HepG2 (cell line): ENCODE data around the gene RIPOR3. TPM values are rescaled to one million over a fixed set of nuclear protein-coding genes. Genes with fewer than 3 reads are reported as not detected.

ENCODE experiments used
- ATAD3A ChIP-seq: sonication (generic); formaldehyde crosslinking; IDR thresholded peaks from 2 replicates; pipeline ENCODE4 v1.4.0; 2020; ENCODE audit warnings: missing genetic modification reagents
- FOXP1 ChIP-seq, 2 experiments: fragments of 450-650 bp in 1 of 2; IDR thresholded peaks; 2 replicates each; pipeline ENCODE4 v1.6.1; 2017 to 2018; ENCODE audit warnings: antibody characterized with exemption in 1 of 2
- GABPB1 ChIP-seq: IDR thresholded peaks from 2 replicates; pipeline ENCODE4 v1.6.1; 2016; ENCODE audit warnings: mild to moderate bottlenecking, missing genetic modification reagents, moderate library complexity, missing compliant biosample characterization
- IKZF4 ChIP-seq: sonication (generic); formaldehyde crosslinking; IDR thresholded peaks from 2 replicates; pipeline ENCODE4 v1.5.1; 2020; ENCODE audit warnings: borderline replicate concordance, mild to moderate bottlenecking, low read depth, missing genetic modification reagents; ENCODE audit errors: not compliant biosample characterization
- JDP2 ChIP-seq: sonication (generic); formaldehyde crosslinking; IDR thresholded peaks from 2 replicates; pipeline ENCODE4 v1.8.1; 2022; ENCODE audit warnings: missing genetic modification reagents, borderline replicate concordance
- KLF6 ChIP-seq: IDR thresholded peaks from 2 replicates; pipeline ENCODE4 v1.8.0; 2016; ENCODE audit warnings: missing biosample characterization, missing genetic modification reagents
- KMT2A ChIP-seq: sonication (generic); formaldehyde crosslinking; IDR thresholded peaks from 2 replicates; pipeline ENCODE4 v1.4.0; 2020; ENCODE audit warnings: missing genetic modification reagents
- LCORL ChIP-seq, 2 experiments: fragments of 450-650 bp in 1 of 2; sonication (generic) in 1 of 2; formaldehyde crosslinking in 1 of 2; IDR thresholded peaks; 2 replicates each; pipeline versions ENCODE4 v1.5.0 to v1.6.1; 2017 to 2020; ENCODE audit warnings: antibody characterized with exemption in 1 of 2, missing genetic modification reagents in 1 of 2
- MIER3 ChIP-seq: IDR thresholded peaks from 2 replicates; pipeline ENCODE4 v1.6.1; 2016; ENCODE audit warnings: missing compliant biosample characterization, borderline replicate concordance
- MYC ChIP-seq: sonication (generic); formaldehyde crosslinking; IDR thresholded peaks from 2 replicates; pipeline ENCODE4 v1.9.0; 2021; ENCODE audit warnings: missing genetic modification reagents, borderline replicate concordance
- SMAD1 ChIP-seq: sonication (generic); formaldehyde crosslinking; IDR thresholded peaks from 2 replicates; pipeline ENCODE4 v1.4.0; 2020; ENCODE audit warnings: missing genetic modification reagents, low read depth, mild to moderate bottlenecking, borderline replicate concordance
- ZNF468 ChIP-seq: sonication (generic); formaldehyde crosslinking; IDR thresholded peaks from 2 replicates; pipeline ENCODE4 v1.8.0; 2022; ENCODE audit warnings: mild to moderate bottlenecking, moderate library complexity, missing genetic modification reagents
- polyA plus RNA-seq, 8 experiments: library from polyadenylated mRNA; depleted of rRNA in 3 of 8; stranded (reverse) in 7 of 8; unstranded in 1 of 8; fragments of >200 nt; fragmentation: Illumina TruSeq in 4 of 8; extraction: Trizol in 4 of 8; gene quantifications; 2 replicates each; pipeline versions ENCODE4 v1.2.1 to v1.2.3, GENCODE V29; 2011 to 2016; ENCODE audit warnings: low read depth in 4 of 8, missing spikeins in 1 of 8, mixed read lengths in 1 of 8; ENCODE audit not compliant: insufficient read depth in 1 of 8
- total RNA-seq, 5 experiments: library from RNA; depleted of rRNA; stranded (reverse); fragments of >200 nt; fragmentation: Illumina TruSeq; extraction: Trizol; gene quantifications; 2 replicates each; pipeline ENCODE4 v1.2.3, GENCODE V29; 2016; ENCODE audit warnings: low read depth in 1 of 5
- TF ChIP-seq, protein P1 (sequence below), 2 experiments: sonication (generic) in 1 of 2; formaldehyde crosslinking in 1 of 2; IDR thresholded peaks; 2 replicates each; pipeline versions ENCODE4 v1.6.1 to v1.9.0; 2014 to 2022; ENCODE audit warnings: antibody characterized with exemption in 1 of 2, borderline replicate concordance in 1 of 2, inconsistent platforms in 1 of 2, low read depth in 1 of 2, missing genetic modification reagents in 1 of 2
- TF ChIP-seq, protein P2 (sequence below): sonication (generic); formaldehyde crosslinking; IDR thresholded peaks from 2 replicates; pipeline ENCODE4 v1.5.1; 2020; ENCODE audit warnings: mild to moderate bottlenecking, missing genetic modification reagents, borderline replicate concordance
- TF ChIP-seq, protein P3 (sequence below): sonication (generic); formaldehyde crosslinking; conservative IDR thresholded peaks from 2 replicates; pipeline ENCODE4 v1.4.0; 2020; ENCODE audit warnings: missing genetic modification reagents

Gene RIPOR3
- total and polyA plus RNA-seq, 2 of the 13 experiments (the other 11 are each of a cell fraction or from before 2014, with no cell fraction given) = 0.18 TPM; not detected in 1

DNA sequence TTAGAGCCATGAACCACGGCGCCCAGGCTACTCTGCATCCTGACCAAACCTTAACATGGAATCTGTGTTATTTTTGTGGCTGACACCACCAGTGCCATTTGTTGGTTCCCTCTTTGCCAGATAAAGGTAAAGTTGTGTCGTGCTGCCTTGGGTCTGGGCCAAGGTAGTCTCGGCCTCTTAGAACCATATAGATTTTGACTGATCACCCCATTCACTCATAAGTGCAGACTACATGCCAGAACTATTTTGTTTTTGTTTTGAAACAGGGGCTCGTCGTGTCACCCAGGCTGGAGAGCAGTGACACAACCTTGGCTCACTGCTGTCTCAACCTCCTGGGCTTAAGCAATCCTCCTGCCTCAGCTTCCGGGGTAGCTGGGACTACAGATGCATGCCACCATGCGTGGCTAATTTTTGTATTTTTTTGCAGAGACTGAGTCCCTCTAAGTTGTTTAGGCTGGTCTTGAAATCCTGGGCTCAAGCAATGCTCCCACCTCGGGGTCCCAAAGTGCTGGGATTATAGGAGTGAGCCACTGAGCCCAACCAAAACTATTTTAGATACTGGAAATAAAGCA lies 19.2 kb upstream of the RIPOR3 start (continued):
- TF ChIP-seq, protein P1, sequence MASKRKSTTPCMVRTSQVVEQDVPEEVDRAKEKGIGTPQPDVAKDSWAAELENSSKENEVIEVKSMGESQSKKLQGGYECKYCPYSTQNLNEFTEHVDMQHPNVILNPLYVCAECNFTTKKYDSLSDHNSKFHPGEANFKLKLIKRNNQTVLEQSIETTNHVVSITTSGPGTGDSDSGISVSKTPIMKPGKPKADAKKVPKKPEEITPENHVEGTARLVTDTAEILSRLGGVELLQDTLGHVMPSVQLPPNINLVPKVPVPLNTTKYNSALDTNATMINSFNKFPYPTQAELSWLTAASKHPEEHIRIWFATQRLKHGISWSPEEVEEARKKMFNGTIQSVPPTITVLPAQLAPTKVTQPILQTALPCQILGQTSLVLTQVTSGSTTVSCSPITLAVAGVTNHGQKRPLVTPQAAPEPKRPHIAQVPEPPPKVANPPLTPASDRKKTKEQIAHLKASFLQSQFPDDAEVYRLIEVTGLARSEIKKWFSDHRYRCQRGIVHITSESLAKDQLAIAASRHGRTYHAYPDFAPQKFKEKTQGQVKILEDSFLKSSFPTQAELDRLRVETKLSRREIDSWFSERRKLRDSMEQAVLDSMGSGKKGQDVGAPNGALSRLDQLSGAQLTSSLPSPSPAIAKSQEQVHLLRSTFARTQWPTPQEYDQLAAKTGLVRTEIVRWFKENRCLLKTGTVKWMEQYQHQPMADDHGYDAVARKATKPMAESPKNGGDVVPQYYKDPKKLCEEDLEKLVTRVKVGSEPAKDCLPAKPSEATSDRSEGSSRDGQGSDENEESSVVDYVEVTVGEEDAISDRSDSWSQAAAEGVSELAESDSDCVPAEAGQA (IDR thresholded peaks at IDR 0.05; ENCODE audit: low read depth) = no peak
- TF ChIP-seq, protein P1 (CRISPR knock-in tag; IDR thresholded peaks at IDR 0.05; ENCODE audit: borderline replicate concordance) = no peak
- no peak for TF ChIP-seq LCORL (IDR thresholded peaks at IDR 0.05)
- peak; percentile 86 for TF ChIP-seq LCORL (CRISPR knock-in tag; IDR thresholded peaks at IDR 0.05)
- TF ChIP-seq KMT2A = no peak
- peak; percentile 20; the same call in 1 of the 2 replicates for TF ChIP-seq MIER3 (CRISPR knock-in tag)
- no peak for TF ChIP-seq ZNF468
- no peak for TF ChIP-seq SMAD1 (CRISPR knock-in tag)
- no peak for TF ChIP-seq IKZF4 (CRISPR knock-in tag)
- TF ChIP-seq MYC (CRISPR knock-in tag) = 0 out of 2 replicates have a peak, but pooled peaks have one; percentile 28
- TF ChIP-seq ATAD3A (CRISPR knock-in tag) = no peak
- TF ChIP-seq JDP2 (CRISPR knock-in tag) = no peak
- TF ChIP-seq, protein P2, sequence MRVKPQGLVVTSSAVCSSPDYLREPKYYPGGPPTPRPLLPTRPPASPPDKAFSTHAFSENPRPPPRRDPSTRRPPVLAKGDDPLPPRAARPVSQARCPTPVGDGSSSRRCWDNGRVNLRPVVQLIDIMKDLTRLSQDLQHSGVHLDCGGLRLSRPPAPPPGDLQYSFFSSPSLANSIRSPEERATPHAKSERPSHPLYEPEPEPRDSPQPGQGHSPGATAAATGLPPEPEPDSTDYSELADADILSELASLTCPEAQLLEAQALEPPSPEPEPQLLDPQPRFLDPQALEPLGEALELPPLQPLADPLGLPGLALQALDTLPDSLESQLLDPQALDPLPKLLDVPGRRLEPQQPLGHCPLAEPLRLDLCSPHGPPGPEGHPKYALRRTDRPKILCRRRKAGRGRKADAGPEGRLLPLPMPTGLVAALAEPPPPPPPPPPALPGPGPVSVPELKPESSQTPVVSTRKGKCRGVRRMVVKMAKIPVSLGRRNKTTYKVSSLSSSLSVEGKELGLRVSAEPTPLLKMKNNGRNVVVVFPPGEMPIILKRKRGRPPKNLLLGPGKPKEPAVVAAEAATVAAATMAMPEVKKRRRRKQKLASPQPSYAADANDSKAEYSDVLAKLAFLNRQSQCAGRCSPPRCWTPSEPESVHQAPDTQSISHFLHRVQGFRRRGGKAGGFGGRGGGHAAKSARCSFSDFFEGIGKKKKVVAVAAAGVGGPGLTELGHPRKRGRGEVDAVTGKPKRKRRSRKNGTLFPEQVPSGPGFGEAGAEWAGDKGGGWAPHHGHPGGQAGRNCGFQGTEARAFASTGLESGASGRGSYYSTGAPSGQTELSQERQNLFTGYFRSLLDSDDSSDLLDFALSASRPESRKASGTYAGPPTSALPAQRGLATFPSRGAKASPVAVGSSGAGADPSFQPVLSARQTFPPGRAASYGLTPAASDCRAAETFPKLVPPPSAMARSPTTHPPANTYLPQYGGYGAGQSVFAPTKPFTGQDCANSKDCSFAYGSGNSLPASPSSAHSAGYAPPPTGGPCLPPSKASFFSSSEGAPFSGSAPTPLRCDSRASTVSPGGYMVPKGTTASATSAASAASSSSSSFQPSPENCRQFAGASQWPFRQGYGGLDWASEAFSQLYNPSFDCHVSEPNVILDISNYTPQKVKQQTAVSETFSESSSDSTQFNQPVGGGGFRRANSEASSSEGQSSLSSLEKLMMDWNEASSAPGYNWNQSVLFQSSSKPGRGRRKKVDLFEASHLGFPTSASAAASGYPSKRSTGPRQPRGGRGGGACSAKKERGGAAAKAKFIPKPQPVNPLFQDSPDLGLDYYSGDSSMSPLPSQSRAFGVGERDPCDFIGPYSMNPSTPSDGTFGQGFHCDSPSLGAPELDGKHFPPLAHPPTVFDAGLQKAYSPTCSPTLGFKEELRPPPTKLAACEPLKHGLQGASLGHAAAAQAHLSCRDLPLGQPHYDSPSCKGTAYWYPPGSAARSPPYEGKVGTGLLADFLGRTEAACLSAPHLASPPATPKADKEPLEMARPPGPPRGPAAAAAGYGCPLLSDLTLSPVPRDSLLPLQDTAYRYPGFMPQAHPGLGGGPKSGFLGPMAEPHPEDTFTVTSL (CRISPR knock-in tag) = no peak
- TF ChIP-seq, protein P3, sequence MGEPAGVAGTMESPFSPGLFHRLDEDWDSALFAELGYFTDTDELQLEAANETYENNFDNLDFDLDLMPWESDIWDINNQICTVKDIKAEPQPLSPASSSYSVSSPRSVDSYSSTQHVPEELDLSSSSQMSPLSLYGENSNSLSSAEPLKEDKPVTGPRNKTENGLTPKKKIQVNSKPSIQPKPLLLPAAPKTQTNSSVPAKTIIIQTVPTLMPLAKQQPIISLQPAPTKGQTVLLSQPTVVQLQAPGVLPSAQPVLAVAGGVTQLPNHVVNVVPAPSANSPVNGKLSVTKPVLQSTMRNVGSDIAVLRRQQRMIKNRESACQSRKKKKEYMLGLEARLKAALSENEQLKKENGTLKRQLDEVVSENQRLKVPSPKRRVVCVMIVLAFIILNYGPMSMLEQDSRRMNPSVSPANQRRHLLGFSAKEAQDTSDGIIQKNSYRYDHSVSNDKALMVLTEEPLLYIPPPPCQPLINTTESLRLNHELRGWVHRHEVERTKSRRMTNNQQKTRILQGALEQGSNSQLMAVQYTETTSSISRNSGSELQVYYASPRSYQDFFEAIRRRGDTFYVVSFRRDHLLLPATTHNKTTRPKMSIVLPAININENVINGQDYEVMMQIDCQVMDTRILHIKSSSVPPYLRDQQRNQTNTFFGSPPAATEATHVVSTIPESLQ (CRISPR knock-in tag) = no peak
- TF ChIP-seq FOXP1 (IDR thresholded peaks at IDR 0.05) = no peak
- TF ChIP-seq FOXP1 (CRISPR knock-in tag; IDR thresholded peaks at IDR 0.05) = peak; percentile 57; the same call in 1 of the 2 replicates
- TF ChIP-seq GABPB1 (CRISPR knock-in tag) = peak; percentile 71
- 0 out of 2 replicates have a peak, but pooled peaks have one; percentile 18 for TF ChIP-seq KLF6 (CRISPR knock-in tag)
